MG63 (cell line): ENCODE measurements around the gene TSPAN18. TPM values are rescaled to one million over a fixed set of nuclear protein-coding genes. Genes with fewer than 3 reads are reported as not detected.
A peak's percentile ranks its signal among the peaks of the same experiment; 100 is the strongest.

Experiments
- DNase-seq: peaks from one replicate; pipeline ENCODE4 v3.0.0-alpha.2; 2020
- H3K27me3 ChIP-seq: fragments of 250-450 bp; sonication (Bioruptor Pico); 2 replicates; pipeline ENCODE4 v1.5.1; 2020; ENCODE audit warnings: mild to moderate bottlenecking, moderate library complexity
- H3K36me3 ChIP-seq: fragments of 250-450 bp; sonication (Bioruptor Pico); 2 replicates; pipeline ENCODE4 v1.5.1; 2020; ENCODE audit warnings: mild to moderate bottlenecking, moderate library complexity
- H3K4me3 ChIP-seq: fragments of 250-450 bp; sonication (Bioruptor Pico); 2 replicates; pipeline ENCODE4 v1.5.1; 2020; ENCODE audit warnings: mild to moderate bottlenecking, moderate library complexity
- H3K9me3 ChIP-seq: fragments of 250-450 bp; sonication (Bioruptor Pico); 2 replicates; pipeline ENCODE4 v1.5.1; 2020; ENCODE audit warnings: mild to moderate bottlenecking, moderate library complexity
- total RNA-seq: library from RNA; depleted of rRNA; stranded (reverse); fragments of >200 nt; shearing (Covaris generic); gene quantifications from 2 replicates; pipeline ENCODE4 v1.2.3, GENCODE V29; 2014; ENCODE audit warnings: low replicate concordance

TSPAN18 gene
- total RNA-seq, 1 experiment from 2014 or later, result 0.95 TPM

- no peaks in the 10 kb centered on the region for H3K27me3 ChIP-seq
- no peaks in the 10 kb centered on the region for H3K9me3 ChIP-seq
- H3K4me3 ChIP-seq, result no peak overlapping the region
- DNase-seq, result no peak
- no peaks in the 10 kb centered on the region for H3K36me3 ChIP-seq
Measured at GRCh38 chr11:44928144-44928543, 201.4 kb downstream of the TSPAN18 start.

- Histone ChIP-seq H3K27me3 (no peaks in the 10 kb centered on the region), H3K9me3 (no peaks in the 10 kb centered on the region), H3K4me3 (no peak overlapping the region), H3K36me3 (no peaks in the 10 kb centered on the region)
- no peak for DNase-seq
Measured at GRCh38 chr11:44928816-44929215, 202.1 kb downstream of the TSPAN18 start.

- DNase-seq, result no peak
- H3K27me3 ChIP-seq, result no peaks in the 10 kb centered on the region
- no peaks in the 10 kb centered on the region for H3K36me3 ChIP-seq
- H3K4me3 ChIP-seq, result no peak overlapping the region
- no peaks in the 10 kb centered on the region for H3K9me3 ChIP-seq
Measured at GRCh38 chr11:44930588-44931302, 204.0 kb downstream of the TSPAN18 start.

GRCh38 chr11:44931466-44931865 lies 204.7 kb downstream of the TSPAN18 start:
- H3K4me3 ChIP-seq, result no peak overlapping the region
- DNase-seq, result peak; percentile 36
- H3K36me3 ChIP-seq, result no peaks in the 10 kb centered on the region
- no peaks in the 10 kb centered on the region for H3K9me3 ChIP-seq
- no peaks in the 10 kb centered on the region for H3K27me3 ChIP-seq

GRCh38 chr11:44934110-44934509 lies 207.3 kb downstream of the TSPAN18 start:
- no peaks in the 10 kb centered on the region for H3K27me3 ChIP-seq
- H3K9me3 ChIP-seq, result no peaks in the 10 kb centered on the region
- DNase-seq, result no peak
- no peak overlapping the region for H3K4me3 ChIP-seq
- H3K36me3 ChIP-seq, result peaks cover 8% of the 10 kb centered on the region

GRCh38 chr11:44934735-44935250 lies 208.0 kb downstream of the TSPAN18 start:
- Histone ChIP-seq H3K4me3 (no peak overlapping the region), H3K27me3 (no peaks in the 10 kb centered on the region), H3K9me3 (no peaks in the 10 kb centered on the region), H3K36me3 (peaks cover 8% of the 10 kb centered on the region)
- no peak for DNase-seq

- Histone ChIP-seq H3K4me3 (no peak overlapping the region), H3K27me3 (no peaks in the 10 kb centered on the region), H3K9me3 (no peaks in the 10 kb centered on the region), H3K36me3 (peaks cover 8% of the 10 kb centered on the region)
- DNase-seq, result peak; percentile 60
Measured at GRCh38 chr11:44936525-44936924, 209.8 kb downstream of the TSPAN18 start.

- Histone ChIP-seq H3K27me3 (no peaks in the 10 kb centered on the region), H3K36me3 (peaks cover 8% of the 10 kb centered on the region), H3K9me3 (no peaks in the 10 kb centered on the region), H3K4me3 (no peak overlapping the region)
- DNase-seq, result no peak
Measured at GRCh38 chr11:44936951-44937543, 210.3 kb downstream of the TSPAN18 start.

GRCh38 chr11:44938066-44938691 lies 211.4 kb downstream of the TSPAN18 start:
- no peak for DNase-seq
- Histone ChIP-seq H3K36me3 (peaks cover 8% of the 10 kb centered on the region), H3K9me3 (no peaks in the 10 kb centered on the region), H3K27me3 (no peaks in the 10 kb centered on the region), H3K4me3 (no peak overlapping the region)

DNA sequence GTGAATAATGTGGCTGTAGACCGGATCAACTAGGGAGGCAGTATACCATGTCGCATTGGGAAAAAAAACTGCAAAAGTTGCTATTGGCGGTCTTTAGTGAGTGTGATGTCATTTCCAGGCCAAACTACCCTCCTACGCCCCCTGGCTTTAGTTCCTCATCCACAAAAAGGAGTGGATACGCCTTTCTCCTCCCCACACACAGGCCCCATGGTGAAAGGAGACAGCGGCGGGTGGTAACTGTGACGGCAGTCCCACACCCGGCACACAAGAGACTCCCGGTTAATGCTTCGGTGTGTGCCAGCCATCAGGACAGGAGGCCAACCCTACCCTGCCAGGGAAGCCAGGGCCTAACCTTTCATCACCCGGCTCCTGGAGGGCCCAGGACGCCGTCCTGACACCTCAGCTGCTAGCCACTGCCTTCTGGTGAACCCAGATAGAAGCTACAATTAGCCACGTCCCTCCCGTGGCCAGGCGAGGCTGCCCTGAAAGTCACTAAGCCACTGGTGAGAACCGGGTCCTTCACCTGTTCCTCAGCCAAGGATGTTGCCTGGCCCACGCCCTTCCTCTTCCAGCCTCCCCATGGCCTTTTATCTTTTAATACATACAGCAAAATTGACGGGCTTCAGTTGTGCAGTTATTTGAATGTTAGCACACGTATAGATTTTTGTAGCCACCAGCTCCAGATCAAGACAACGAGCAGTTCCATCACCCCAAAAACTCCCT lies 213.1 kb downstream of the TSPAN18 start:
- no peak overlapping the region for H3K4me3 ChIP-seq
- peaks cover 11% of the 10 kb centered on the region for H3K36me3 ChIP-seq
- no peaks in the 10 kb centered on the region for H3K9me3 ChIP-seq
- no peaks in the 10 kb centered on the region for H3K27me3 ChIP-seq
- DNase-seq, result no peak

GRCh38 chr11:44940404-44940803 lies 213.6 kb downstream of the TSPAN18 start:
- Histone ChIP-seq H3K27me3 (no peaks in the 10 kb centered on the region), H3K9me3 (no peaks in the 10 kb centered on the region), H3K36me3 (peaks cover 11% of the 10 kb centered on the region), H3K4me3 (no peak overlapping the region)
- DNase-seq, result no peak

DNA sequence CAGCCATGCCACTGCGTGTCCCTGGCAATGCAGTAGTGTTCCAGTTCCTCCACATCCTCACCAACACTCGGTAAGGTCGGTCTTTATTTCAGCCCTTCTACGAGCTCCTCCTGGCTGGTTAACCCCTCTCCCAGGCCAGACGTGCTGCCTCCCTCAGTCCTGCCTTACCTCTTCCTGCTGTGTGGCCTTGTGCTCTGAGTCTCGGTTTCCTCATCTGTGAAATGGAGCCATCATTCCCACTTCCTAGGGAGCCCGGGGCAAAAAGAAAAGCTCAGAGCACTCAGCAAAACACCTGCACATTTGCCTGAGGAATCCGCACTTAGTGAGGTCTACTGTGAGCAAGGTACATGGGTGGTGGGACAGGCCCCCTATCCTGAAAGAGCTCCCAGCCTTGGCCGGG lies 214.1 kb downstream of the TSPAN18 start:
- Histone ChIP-seq H3K27me3 (no peaks in the 10 kb centered on the region), H3K4me3 (no peak overlapping the region), H3K9me3 (no peaks in the 10 kb centered on the region), H3K36me3 (peaks cover 11% of the 10 kb centered on the region)
- no peak for DNase-seq

- DNase-seq, result no peak
- no peak overlapping the region for H3K4me3 ChIP-seq
- no peaks in the 10 kb centered on the region for H3K9me3 ChIP-seq
- H3K36me3 ChIP-seq, result peaks cover 11% of the 10 kb centered on the region
- H3K27me3 ChIP-seq, result no peaks in the 10 kb centered on the region
Measured at GRCh38 chr11:44941259-44942021, 214.7 kb downstream of the TSPAN18 start.

DNA sequence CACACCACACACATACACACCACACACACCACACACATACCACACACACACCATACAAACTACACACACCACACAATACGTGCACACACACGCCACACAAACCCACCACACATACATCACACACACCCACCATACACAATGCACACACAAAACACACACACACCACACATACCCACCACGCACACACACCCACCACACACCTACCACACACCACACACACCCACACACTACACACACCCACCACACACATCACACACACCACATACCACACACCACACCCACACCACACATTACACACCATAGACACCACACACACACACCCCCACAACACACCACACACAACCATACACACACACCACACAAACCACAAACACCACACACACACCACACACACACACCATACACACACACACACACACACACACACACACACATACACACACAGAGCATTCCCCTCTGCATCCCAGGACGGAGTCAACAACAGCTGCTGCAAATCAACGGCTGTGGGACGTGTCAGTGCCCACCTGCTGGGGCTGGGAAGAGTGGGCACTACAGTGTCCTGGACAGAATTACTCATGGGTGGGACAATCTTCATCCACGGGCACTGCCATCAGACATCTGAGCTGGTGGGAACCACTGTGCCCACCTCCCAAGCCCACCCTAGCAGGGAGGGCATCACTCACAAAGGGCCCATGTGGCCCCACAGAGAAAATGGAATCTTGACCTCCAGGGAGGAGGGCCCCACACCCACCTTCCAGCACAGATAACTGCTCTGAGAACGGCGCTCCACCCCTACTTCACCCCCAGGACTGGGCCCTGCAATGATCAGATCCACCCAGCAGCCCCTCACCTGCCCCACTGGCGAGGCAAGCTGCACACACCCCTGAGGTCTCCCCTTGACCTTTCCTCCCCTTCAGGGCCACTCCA lies 215.5 kb downstream of the TSPAN18 start:
- H3K9me3 ChIP-seq, result no peaks in the 10 kb centered on the region
- DNase-seq, result no peak
- H3K4me3 ChIP-seq, result no peak overlapping the region
- no peaks in the 10 kb centered on the region for H3K27me3 ChIP-seq
- H3K36me3 ChIP-seq, result peaks cover 7% of the 10 kb centered on the region; the same call in 1 of the 2 replicates

DNA sequence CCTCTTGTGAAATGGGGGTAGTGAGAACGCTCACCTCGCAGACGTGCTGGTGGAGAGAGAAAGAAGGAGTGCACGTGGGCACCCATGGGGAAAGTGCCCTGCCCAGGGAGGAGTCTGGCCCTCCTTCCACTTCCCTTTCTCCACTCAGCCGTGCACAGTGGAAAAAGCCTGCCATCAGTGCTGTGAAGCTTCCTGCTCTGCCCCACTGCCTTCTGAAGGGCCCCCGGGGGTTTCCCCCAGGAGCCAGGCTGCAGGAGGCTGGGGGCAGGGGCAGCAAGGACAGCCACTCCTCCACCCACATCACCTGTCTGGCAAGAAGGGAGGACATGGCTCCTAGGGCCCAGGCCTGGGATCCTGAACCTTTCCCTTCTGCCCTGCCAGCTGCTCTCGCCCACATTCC lies 216.4 kb downstream of the TSPAN18 start:
- H3K9me3 ChIP-seq, result no peaks in the 10 kb centered on the region
- no peaks in the 10 kb centered on the region for H3K27me3 ChIP-seq
- DNase-seq, result no peak
- H3K4me3 ChIP-seq, result no peak overlapping the region
- H3K36me3 ChIP-seq, result peaks cover 3% of the 10 kb centered on the region; the same call in 1 of the 2 replicates
